H7 (cell line): ENCODE data around the gene VPS8. TPM values are rescaled to one million over a fixed set of nuclear protein-coding genes. Genes with fewer than 3 reads are reported as not detected.

Experiments used
- DNase-seq: peaks from one replicate; pipeline ENCODE4 v3.0.0; 2012
- H3K27me3 ChIP-seq: 2 replicates; pipeline ENCODE4 v1.6.0; 2011; ENCODE audit warnings: mild to moderate bottlenecking, low read length; ENCODE audit not compliant: control insufficient read depth, insufficient read depth
- H3K36me3 ChIP-seq: replicated peaks from 2 replicates; pipeline ENCODE4 v1.5.1; 2011; ENCODE audit warnings: low read length; ENCODE audit not compliant: control insufficient read depth, insufficient read depth
- H3K4me3 ChIP-seq: 2 replicates; pipeline ENCODE4 v1.5.1; 2011; ENCODE audit warnings: low read depth, mild to moderate bottlenecking, control low read depth, low read length, moderate library complexity; ENCODE audit not compliant: insufficient read depth
- total RNA-seq: library from RNA; depleted of rRNA; stranded (reverse); fragments of >200 nt; shearing (Covaris generic); gene quantifications from 2 replicates; pipeline ENCODE4 v1.2.3, GENCODE V29; 2014

Gene VPS8
- total RNA-seq, 1 experiment from 2014 or later: 20.3 TPM

GRCh38 chr3:184777566-184778356 lies 34.2 kb upstream of the VPS8 start:
- peaks cover 3% of the 10 kb centered on the region; the same call in 1 of the 2 replicates for H3K27me3 ChIP-seq
- peak; percentile 91 for DNase-seq
- no peaks in the 10 kb centered on the region for H3K36me3 ChIP-seq
- H3K4me3 ChIP-seq: no peak overlapping the region

DNA sequence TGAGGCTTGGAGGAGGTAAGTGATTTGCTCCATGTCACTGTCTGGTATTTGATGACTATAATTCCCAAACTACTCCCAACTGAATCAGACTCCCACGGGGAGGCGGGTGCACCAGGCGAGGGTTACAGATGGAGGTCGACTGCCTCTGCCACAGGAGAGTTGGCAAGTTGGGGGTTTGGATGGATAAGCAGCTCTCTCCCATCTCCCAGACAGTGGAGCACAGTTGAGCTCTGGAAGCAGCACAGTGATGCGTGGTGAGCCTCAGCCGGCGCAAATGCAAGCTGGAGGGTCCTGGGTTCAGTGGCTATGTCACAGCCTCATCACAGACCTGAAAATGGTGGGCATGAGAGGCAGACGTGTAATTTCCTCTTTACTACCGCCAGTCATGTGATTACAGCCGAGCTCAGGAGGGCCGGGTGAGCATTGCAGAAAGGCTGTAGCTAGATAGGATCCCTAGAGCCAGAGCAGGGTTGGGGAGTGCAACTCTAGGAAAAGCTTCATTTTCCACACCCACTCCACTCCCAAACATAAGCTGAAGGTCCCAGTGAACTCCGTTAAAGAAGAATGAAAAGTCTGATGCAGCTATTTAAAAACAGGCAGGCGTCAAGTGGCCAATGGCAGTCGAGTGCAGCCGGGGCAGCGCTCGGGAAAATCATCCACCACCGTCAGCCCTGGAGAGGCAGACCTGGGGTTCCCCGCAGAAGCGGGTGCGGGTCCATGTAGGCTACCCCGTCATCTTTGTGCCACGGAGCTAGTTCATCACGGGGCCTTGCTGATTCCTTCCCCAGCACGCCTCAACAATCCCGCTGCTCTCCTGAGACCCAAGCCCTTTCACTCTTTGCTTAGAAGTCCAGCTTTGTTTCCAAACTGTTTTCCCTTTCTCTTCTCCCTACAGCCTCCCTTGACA lies 33.3 kb upstream of the VPS8 start:
- H3K36me3 ChIP-seq: no peaks in the 10 kb centered on the region
- peaks cover 3% of the 10 kb centered on the region; the same call in 1 of the 2 replicates for H3K27me3 ChIP-seq
- H3K4me3 ChIP-seq: no peak overlapping the region
- DNase-seq: no peak

GRCh38 chr3:184780981-184781515 lies 30.9 kb upstream of the VPS8 start:
- no peak overlapping the region for H3K4me3 ChIP-seq
- H3K36me3 ChIP-seq: no peaks in the 10 kb centered on the region
- peak; percentile 37 for DNase-seq
- no peaks in the 10 kb centered on the region; the same call in none of the 2 replicates for H3K27me3 ChIP-seq

DNA sequence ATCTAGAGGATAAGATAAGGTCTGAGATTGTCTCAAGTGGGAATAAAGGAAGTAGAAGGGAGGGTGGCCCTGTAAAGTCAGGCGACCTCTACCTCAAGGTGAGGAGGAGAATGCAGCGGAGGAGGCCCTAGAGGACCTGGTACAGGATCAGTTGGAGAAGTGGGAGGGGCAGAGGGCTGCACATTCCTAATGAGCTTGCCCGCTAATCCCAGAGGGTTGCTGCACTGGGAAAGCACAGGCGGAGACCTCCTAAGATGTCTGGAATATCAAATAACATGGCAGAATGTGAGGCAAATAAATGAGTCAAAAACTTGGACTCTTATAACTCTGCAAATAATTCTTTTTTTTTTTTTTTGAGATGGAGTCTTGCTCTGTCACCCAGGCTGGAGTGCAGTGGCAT lies 30.2 kb upstream of the VPS8 start:
- peak; percentile 51 for DNase-seq
- H3K4me3 ChIP-seq: no peak overlapping the region
- no peaks in the 10 kb centered on the region; the same call in none of the 2 replicates for H3K27me3 ChIP-seq
- no peaks in the 10 kb centered on the region for H3K36me3 ChIP-seq

DNA sequence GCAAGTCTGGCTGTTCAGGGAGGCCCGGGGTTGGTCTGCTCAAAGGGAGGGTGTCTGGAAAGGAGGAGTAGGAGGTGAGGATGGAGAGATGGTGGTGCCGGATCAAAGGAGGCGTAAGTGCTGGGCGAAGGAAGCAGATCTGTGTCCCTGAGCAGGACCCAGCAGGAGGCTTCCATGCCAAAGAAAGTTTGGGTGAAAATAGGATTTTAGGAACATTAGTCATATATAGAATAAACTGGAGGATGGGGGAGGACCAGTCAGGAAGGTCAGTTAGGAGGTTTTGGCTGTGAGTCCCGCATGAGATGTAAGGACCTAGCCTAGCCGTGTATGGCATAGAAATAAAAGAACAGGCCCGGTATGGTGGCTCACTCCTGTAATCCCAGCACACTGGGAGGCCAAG lies 28.6 kb upstream of the VPS8 start:
- no peak overlapping the region for H3K4me3 ChIP-seq

GRCh38 chr3:184784731-184785500 lies 27.1 kb upstream of the VPS8 start:
- no peak for DNase-seq
- H3K36me3 ChIP-seq: no peaks in the 10 kb centered on the region
- no peak overlapping the region for H3K4me3 ChIP-seq
- H3K27me3 ChIP-seq: peaks cover 2% of the 10 kb centered on the region

More for the DNA sequence above, 28.6 kb upstream of the VPS8 start:
- no peaks in the 10 kb centered on the region for H3K36me3 ChIP-seq
- no peaks in the 10 kb centered on the region; the same call in none of the 2 replicates for H3K27me3 ChIP-seq
- no peak for DNase-seq

DNA sequence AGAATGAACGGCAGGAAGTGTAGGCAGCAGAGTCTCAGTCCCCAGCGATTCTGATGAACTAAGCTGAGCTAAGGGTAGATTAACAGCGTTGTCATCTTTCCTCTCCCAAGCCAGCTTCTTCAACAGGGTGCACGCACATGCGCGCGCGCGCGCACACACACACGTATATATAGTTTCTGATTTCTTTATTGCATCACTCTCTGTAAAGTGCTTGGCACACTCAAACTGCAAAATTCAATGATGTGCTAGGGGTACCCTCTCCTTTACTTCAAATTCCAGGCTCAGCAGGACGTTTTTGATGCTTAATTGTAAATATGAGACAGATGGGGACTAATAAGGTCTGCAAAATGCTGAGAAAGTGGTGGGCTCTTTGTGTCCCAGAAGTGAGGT lies 26.1 kb upstream of the VPS8 start:
- H3K27me3 ChIP-seq: peaks cover 2% of the 10 kb centered on the region
- H3K36me3 ChIP-seq: no peaks in the 10 kb centered on the region
- no peak for DNase-seq
- H3K4me3 ChIP-seq: no peak overlapping the region

GRCh38 chr3:184786280-184786941 lies 25.6 kb upstream of the VPS8 start:
- Histone ChIP-seq H3K27me3 (peaks cover 2% of the 10 kb centered on the region), H3K4me3 (no peak overlapping the region), H3K36me3 (no peaks in the 10 kb centered on the region)
- DNase-seq: no peak

DNA sequence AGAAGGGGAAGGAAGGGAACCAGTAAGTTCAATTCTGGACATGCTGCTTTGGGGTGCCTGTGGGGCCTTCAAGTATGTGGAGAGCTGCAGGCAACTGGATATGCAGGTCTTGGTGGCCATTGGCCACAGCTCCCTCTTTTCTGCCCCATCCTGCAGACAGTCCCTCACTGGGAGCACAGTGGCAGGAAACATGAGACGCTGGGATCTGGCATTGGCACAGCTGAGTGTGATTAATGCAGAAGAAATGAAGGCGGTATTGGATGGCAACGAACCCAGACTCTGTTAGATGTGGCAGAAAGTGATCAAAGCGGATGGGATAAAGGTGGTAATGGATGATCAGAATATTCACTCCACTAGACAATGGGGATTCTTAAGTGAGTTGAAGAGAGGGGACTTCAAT lies 23.2 kb upstream of the VPS8 start:
- DNase-seq: no peak
- no peak overlapping the region for H3K4me3 ChIP-seq
- H3K27me3 ChIP-seq: peaks cover 2% of the 10 kb centered on the region
- H3K36me3 ChIP-seq: no peaks in the 10 kb centered on the region

DNA sequence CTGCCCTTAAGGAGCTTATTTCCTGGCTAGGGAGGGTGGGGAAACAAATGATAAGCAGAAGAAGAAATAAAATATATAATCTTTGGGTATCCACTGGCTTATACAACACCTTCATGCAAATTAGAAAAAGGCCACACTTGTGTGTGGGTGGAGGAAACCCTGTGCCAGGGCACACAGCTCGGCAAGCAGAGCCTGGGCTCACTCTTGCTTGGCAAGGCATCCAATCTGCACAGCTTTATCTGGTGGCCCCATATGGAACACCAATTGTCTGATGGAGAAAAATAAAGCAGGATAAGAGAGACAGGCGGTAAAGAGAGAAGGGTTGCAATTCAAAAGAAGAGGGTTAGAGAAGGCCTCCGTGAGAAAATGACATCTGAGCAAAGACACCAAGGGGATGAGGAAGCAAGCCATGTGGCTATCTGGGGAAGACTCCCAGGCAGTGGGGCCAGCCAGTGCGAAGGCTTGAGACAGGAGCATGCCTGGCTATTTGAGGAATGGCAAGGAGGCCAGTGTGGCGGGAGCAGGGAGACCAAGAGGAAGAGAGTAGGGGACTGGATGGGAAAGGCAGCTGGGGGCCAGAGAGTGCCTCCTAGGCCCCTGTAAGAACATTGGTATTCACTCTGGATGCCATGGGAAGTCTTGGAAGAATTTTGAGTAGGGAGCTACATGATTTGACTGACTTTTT lies 22.5 kb upstream of the VPS8 start:
- DNase-seq: no peak
- Histone ChIP-seq H3K27me3 (peaks cover 2% of the 10 kb centered on the region), H3K4me3 (no peak overlapping the region), H3K36me3 (no peaks in the 10 kb centered on the region)

DNA sequence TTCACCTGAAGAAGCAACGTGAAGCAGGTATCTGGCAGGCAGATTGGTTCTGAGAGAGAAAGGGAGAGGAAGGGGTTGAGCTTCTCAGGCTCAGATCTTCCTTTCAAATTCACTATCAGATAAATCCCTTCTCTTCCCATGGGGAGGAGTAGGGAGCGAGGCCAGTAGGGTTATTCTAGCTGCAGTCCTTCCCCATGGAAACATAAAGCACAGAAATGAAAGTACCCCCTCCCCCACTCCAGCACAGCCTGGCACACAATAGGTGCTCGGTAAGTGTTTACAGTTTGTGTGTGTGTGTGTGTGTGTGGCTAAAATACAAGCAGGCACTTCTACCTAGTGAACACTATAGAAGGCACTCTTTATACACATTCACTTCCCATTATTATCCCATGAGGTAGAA lies 20.8 kb upstream of the VPS8 start:
- no peak overlapping the region for H3K4me3 ChIP-seq
- no peaks in the 10 kb centered on the region for H3K36me3 ChIP-seq
- DNase-seq: no peak
- peaks cover 2% of the 10 kb centered on the region; the same call in 1 of the 2 replicates for H3K27me3 ChIP-seq

DNA sequence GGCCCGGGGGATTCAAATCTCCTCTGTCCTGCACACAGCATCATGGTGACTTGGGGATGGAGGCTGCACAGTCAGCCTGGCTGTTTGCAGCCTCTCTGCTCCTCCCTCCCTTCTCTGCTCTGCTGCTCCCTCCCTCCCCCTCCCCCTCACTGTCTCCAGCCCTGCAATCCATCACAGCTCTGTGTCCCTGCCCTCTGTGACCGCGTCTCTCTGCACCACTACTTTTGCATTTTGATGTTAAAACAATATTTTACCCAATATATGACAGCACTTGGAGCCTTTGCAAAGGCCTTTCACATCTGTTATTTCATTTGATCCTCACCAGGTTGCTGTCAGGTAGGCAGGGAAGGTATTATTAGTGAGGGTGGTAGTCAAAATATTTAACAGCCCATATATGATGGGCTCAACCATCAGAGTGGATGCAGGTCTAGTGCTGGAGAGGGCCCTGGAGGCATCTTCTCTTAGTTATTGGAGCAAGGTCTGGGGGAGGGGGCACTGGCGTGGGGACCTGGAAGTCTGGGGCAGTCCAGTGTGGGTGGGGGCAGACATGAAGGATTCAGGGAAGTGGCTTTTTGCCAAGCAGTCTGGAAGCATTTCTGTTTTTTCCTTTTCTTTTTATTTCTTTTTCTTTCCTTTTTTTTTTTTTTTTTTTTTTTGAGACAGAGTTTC lies 16.3 kb upstream of the VPS8 start:
- no peaks in the 10 kb centered on the region for H3K36me3 ChIP-seq
- DNase-seq: no peak
- no peak overlapping the region for H3K4me3 ChIP-seq
- H3K27me3 ChIP-seq: no peaks in the 10 kb centered on the region

DNA sequence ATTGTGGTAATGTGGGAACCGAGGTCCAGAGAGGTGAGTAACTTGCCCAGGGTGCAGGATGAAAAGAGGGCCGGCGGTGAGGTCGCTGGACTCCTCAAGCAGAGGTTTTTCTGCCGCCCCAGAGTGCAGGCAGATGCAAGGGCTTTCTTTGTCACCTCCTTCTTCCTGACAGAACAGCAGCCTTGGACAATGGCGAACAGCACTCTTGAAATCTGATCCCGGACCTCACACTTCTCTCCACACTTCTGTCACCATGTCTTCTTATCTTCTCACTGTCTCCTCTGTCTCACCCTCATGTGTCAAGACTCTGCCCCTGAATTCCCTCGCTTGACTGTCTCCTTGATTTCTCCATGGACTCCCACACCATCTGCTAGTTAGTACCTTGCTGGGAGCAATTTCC lies 15.4 kb upstream of the VPS8 start:
- no peaks in the 10 kb centered on the region for H3K36me3 ChIP-seq
- DNase-seq: no peak
- no peak overlapping the region for H3K4me3 ChIP-seq
- H3K27me3 ChIP-seq: no peaks in the 10 kb centered on the region
